A673 (cell line): ENCODE measurements around the gene ASAP3. TPM values are rescaled to one million over a fixed set of nuclear protein-coding genes. Genes with fewer than 3 reads are reported as not detected.
"Not testable (repeated sequence)": the region's sequence is repeated elsewhere in the genome, so short reads cannot be mapped to it uniquely, and the experiment has no call there.

Source experiments
- BruUV-seq: library from RNA; stranded (reverse); fragments of 400-500 nt; replicated peaks from 2 replicates; lab custom pipeline; 2021; lab: Mats Ljungman, UMichigan
- CTCF ChIA-PET: fragments of 300-600 bp; sonication (Branson Sonifier 250); formaldehyde crosslinking; loops from one replicate; lab custom pipeline; 2022; ENCODE audit warnings: antibody characterized with exemption; lab: Charles Lee
- POLR2A ChIA-PET: fragments of 300-600 bp; sonication (Branson Sonifier 250); formaldehyde crosslinking; loops from one replicate; lab custom pipeline; 2022; ENCODE audit warnings: antibody characterized with exemption; ENCODE audit not compliant: low non-redundant PET; lab: Charles Lee
- DNase-seq: peaks from one replicate; pipeline ENCODE4 v3.0.0-alpha.2; 2015; ENCODE audit warnings: low spot score
- H3K27ac ChIP-seq: fragments of 200-600 bp; sonication (generic); 2 replicates; pipeline ENCODE4 v1.5.1; 2016; ENCODE audit warnings: mixed run types, low read depth, mild to moderate bottlenecking, mixed read lengths, antibody characterized with exemption, low read length; ENCODE audit not compliant: poor library complexity, severe bottlenecking
- H3K27me3 ChIP-seq: fragments of 200-600 bp; sonication (generic); replicated peaks from 2 replicates; pipeline ENCODE4 v1.6.1; 2017; ENCODE audit warnings: mixed run types, low read depth, mild to moderate bottlenecking, mixed read lengths, antibody characterized with exemption, low read length; ENCODE audit not compliant: insufficient read depth, poor library complexity
- H3K36me3 ChIP-seq: fragments of 200-600 bp; sonication (generic); 2 replicates; pipeline ENCODE4 v1.6.1; 2016; ENCODE audit warnings: mixed run types, mild to moderate bottlenecking, mixed read lengths, antibody characterized with exemption, low read length; ENCODE audit not compliant: insufficient read depth, poor library complexity, severe bottlenecking
- H3K4me1 ChIP-seq: fragments of 200-600 bp; sonication (generic); 2 replicates; pipeline ENCODE4 v1.6.1; 2017; ENCODE audit warnings: mixed run types, mild to moderate bottlenecking, mixed read lengths, antibody characterized with exemption, low read length; ENCODE audit not compliant: insufficient read depth, poor library complexity, severe bottlenecking
- H3K4me3 ChIP-seq: fragments of 200-600 bp; sonication (generic); 2 replicates; pipeline ENCODE4 v1.5.1; 2016; ENCODE audit warnings: low read depth, mixed run types, mild to moderate bottlenecking, mixed read lengths, low read length; ENCODE audit not compliant: poor library complexity, severe bottlenecking
- H3K9me3 ChIP-seq: fragments of 200-600 bp; sonication (generic); 2 replicates; pipeline ENCODE4 v1.6.1; 2016; ENCODE audit warnings: mixed run types, low read depth, mild to moderate bottlenecking, mixed read lengths, antibody characterized with exemption, low read length; ENCODE audit not compliant: poor library complexity, severe bottlenecking
- CTCF ChIP-seq: fragments of 300-800, 200-600 bp; sonication (generic); conservative IDR thresholded peaks from 2 replicates; pipeline ENCODE4 v1.5.1; 2017; ENCODE audit warnings: low read depth, mild to moderate bottlenecking, antibody characterized with exemption, low read length, moderate library complexity, mixed read lengths
- EZH2 ChIP-seq: fragments of 200-600 bp; sonication (generic); IDR thresholded peaks from 2 replicates; pipeline ENCODE4 v1.6.1; 2017; ENCODE audit warnings: borderline replicate concordance, low read depth, mild to moderate bottlenecking, mixed read lengths, antibody characterized with exemption, low read length; ENCODE audit not compliant: poor library complexity, severe bottlenecking
- intact Hi-C: fragments of 100-400 bp; cut with micrococcal nuclease; formaldehyde crosslinking; loops from one replicate; pipeline ENCODE4 v1.10.0; 2022; ENCODE audit not compliant: unreplicated experiment
- total RNA-seq: library from RNA; stranded (reverse); gene quantifications from 2 replicates; pipeline ENCODE4 v1.2.3, GENCODE V29; 2021

The ASAP3 gene
- total RNA-seq, 1 experiment from 2014 or later, result 7.8 TPM

GRCh38 chr1:23380719-23381118 lies 103.3 kb downstream of the ASAP3 start:
- H3K36me3 ChIP-seq, result no peaks in the 10 kb centered on the region
- DNase-seq, result no peak
- H3K4me1 ChIP-seq, result peaks cover 7% of the 10 kb centered on the region
- CTCF ChIA-PET, result no interaction called here
- TF ChIP-seq CTCF, result no peak
- no peak for TF ChIP-seq EZH2
- no peaks in the 10 kb centered on the region for H3K27me3 ChIP-seq
- POLR2A ChIA-PET, result no interaction called here
- no TSS peak for BruUV-seq
- H3K9me3 ChIP-seq, result no peaks in the 10 kb centered on the region
- no peak overlapping the region for H3K4me3 ChIP-seq
- H3K27ac ChIP-seq, result no peak overlapping the region
- intact Hi-C loops, result no loop called here

- H3K9me3 ChIP-seq, H3K27ac ChIP-seq, CTCF ChIA-PET, POLR2A ChIA-PET, H3K4me3 ChIP-seq, H3K4me1 ChIP-seq, H3K27me3 ChIP-seq, H3K36me3 ChIP-seq, DNase-seq, intact Hi-C loops, BruUV-seq: not testable (repeated sequence)
Observed at GRCh38 chr1:23380236-23380635, 103.7 kb downstream of the ASAP3 start.

Other genes with a start within 250 kb of the ASAP3 start
- 300 and 304 TPM in 2 replicates for gene HNRNPR, start 139.9 kb downstream of the ASAP3 start, total RNA-seq
- gene ZNF436, start 114.3 kb downstream of the ASAP3 start, total RNA-seq, result 13.7 and 14.8 TPM in 2 replicates
- gene TCEA3, start 59.4 kb downstream of the ASAP3 start, total RNA-seq, result 0.76 and 0.99 TPM in 2 replicates
- gene E2F2, start 47.1 kb upstream of the ASAP3 start, total RNA-seq, result 45.0 and 46.1 TPM in 2 replicates
- gene ID3, start 75.3 kb upstream of the ASAP3 start, total RNA-seq, result 102 and 140 TPM in 2 replicates
- gene RPL11, start 207.6 kb upstream of the ASAP3 start, total RNA-seq, result 1,180 and 1,206 TPM in 2 replicates